GM18861 (cell line): Measurements from ENCODE around the gene IQSEC1.

Experiments used
- ATAC-seq: cut with Tn5 transposase; IDR thresholded peaks from one replicate; pipeline ENCODE4 v1.9.1; 2021; ENCODE audit not compliant: unreplicated experiment

The IQSEC1 gene

DNA sequence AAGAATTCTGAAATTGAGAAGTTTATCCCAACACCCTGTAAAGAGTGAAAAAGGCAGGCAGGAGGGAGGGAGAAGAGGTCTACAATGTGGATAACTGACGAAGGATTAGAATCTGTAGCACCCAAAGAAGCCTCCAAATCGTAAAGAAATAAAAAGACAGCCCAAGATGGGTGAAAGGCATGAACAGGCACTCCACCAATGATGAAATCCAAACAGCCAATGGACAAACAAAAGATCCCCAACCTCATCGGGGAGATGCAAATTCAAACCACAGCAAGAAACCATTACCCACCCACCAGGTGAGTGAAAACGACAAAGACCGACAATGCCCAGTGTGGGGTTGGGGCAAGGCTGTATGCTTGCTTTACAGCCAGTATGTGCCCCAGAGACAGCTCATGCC lies 85.6 kb downstream of the IQSEC1 start:
- no peak for ATAC-seq

DNA sequence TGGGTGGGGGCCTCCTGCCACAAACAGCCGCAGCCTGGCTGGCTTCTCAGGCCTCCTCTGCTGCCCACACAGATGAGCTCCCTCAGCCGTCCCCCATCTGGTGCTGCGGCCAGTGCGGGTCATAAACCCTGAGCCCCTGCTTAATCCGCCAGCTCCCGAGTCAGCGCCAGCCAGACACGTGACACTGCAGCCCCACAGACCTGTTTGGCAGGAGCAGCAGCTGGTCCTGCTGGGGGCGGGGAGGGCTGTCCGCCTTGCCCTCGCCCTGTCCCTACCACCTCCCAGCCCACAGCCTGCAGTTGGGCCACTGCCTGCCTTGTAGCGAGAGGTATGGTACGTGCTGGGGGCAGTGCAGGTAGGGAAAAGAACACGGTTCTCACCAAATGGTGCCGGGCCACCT lies 86.2 kb downstream of the IQSEC1 start:
- no peak for ATAC-seq

DNA sequence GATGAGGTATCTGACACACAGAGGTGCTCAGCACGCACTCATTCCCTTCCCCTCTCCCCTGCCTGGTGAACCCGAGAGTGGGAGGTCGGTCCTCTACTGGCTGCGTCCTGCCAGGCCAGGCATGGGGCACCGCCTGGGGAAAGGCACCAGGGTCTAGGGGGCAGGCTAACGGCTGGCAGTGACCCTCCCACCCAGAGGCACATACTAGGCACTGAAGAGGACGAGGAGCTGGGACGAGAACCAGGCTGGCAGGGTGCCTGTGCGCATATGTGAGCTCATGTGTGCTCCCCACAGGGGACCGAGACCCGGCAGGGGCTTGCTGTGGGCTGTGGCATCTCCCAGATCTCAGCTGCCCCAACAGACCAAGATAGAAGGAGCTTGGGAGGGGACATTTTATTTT lies 86.7 kb downstream of the IQSEC1 start:
- no peak for ATAC-seq

DNA sequence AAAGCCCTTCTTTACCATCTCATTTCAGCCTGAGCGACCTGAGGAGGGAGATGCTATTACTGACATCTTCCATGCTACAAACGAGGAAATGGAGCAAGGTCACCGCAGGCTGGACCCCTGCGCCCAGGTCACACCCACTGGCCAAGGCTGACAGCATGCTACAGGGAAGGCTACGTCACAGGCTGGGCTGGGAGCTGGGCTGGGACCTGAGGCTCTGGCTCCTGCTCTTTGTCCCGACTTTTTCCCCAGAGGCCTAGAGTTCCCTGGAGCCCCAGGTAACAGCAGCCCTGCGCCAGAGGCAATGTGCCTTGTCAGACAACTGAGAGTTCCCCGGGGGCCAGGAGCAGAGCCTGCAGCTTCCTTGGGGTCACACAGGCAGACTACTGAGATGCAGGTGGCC lies 87.2 kb downstream of the IQSEC1 start:
- no peak for ATAC-seq

DNA sequence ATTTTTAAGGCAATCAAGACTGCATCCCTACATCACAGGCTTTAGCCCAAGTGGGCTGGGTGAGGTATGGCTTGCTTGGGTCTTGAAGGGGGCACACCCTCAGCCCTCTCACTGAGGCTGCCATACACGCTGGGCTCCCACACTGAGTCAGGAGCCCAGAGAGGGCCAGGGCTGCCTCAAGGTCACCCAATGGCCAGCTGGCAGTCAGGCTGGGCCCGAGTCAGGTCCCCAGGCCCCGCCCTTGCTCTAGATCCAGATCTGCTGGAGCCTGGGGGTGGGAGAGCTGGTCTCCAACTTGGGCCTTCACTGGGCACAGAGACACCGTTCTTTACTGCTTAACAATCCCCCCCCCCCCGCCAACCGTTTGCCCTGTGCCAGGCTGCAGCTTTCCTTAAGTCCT lies 88.1 kb downstream of the IQSEC1 start:
- ATAC-seq = no peak

DNA sequence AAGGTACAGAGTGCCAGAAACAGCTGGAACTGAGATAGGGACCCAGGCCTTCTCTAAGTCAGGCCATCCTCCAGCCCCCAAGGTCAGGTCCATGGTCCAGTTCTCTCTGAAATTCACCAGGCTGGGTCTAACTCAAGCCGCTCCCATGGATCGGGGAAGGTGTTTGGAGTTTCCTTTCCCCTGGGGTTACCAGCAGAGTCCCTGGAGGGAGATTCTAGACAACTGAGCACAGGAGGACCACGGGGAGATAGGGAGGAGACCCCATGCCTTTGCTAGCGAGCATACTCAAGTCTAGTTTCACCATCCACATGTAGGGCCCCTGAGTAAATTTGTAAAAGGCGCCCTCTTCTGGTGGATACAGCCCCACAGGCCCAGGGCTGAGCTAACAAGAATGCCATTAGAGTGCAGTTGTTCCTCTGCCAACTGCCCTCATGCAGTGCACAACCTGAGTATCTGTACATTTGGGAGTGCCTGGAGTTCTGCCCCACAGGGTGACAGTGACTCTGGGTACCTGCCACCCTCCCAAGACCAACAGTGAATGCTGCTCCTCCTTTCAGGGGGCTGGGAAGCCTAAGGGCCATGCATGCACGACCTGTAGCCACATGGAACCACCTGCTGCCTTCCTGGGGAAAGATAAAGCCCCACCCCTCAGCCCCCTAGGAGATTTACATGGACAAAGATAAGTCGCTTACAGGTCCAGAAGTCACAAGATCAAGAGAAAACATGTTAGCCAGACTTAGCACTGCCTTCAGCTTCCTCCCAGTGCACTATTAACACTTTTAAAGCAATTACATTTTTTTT lies 89.0 kb downstream of the IQSEC1 start:
- peak; percentile 29 for ATAC-seq

DNA sequence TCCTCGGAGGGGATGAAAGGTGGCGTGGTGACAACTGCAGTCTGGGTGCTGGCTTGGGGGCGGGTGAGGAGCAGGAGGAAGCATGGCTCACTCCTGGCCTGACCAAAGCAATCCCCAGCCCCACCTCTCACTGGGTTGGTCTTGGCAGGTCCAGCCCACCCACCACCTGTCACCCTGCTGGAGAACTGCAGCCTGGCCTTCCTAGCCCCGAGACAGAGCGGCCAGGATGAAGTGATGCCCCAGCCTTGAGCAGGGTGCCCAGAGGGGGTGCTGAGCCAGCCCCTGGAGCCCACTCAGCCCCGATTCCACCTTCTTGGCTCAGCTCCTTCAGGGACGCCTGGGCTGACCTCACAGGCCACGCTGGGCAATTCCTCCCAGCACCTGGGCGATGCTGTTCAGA lies 89.9 kb downstream of the IQSEC1 start:
- peak; percentile 15 for ATAC-seq

DNA sequence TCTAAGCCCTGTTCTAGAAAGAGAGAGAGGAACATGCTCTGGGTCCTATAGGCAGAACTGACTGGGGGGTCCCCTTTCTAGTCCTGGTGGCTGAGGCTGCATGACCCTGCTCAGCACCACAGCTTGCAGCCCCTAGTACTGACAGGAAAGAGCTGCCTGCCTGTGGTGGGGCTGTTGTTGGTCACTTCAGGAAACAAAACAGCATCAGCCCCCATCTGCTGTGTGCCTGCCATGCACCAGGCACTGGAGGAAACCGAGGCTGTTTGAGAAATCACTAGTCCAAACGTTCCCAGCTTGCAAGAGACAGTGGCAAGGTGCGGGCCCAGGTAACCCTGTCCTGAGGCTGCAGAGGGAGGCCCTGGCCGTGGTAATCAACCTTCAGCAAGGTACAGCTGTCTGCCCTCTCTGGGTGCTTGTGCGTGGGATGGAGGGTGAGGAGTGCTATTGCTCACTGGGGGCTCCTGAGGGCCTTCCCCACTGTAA lies 90.6 kb downstream of the IQSEC1 start:
- ATAC-seq = peak; percentile 55

DNA sequence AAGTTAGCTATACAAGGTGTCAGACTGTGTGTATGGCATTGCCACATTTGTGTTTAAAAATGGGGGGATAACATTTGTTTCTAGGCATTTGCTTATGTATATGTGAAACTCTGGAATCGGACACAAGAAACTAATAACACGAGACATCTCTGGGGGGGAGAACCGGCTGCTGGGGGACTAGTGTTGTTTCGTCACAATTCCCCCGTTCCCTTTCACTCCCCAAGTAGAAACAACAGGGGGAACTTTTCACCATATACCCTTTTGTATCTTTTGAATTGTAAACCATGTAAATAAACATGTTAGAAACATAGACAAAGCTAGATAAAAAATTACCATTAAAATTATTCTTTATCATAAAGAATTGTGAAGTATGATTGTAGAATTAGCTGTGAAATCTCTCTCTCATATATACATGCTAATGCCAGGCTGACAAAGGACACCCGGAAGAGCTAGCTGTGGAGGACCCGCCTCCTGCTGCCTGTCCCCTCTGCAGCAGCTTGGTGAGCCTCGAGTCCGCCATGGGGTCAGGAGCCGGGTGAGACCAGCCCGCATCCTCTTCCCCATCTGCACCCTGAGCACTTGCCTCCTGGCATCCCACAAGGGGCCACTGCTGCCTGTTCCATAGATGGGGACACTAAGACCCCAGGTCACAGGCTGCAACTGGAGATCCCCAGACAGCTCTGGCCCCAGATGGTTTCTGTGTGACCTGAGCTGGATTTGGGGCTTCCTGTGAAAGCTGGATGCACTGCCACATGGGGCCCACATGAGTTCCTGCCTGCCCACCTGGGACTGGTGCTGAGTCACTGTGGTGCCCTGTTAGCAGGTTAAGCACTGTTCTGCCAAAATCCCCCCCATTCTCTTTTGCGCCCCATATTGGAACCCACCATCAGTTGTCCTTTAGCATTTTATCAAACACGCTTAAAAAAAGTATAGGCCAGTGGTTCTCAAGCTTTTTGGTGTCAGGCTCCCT lies 91.6 kb downstream of the IQSEC1 start:
- ATAC-seq = no peak

DNA sequence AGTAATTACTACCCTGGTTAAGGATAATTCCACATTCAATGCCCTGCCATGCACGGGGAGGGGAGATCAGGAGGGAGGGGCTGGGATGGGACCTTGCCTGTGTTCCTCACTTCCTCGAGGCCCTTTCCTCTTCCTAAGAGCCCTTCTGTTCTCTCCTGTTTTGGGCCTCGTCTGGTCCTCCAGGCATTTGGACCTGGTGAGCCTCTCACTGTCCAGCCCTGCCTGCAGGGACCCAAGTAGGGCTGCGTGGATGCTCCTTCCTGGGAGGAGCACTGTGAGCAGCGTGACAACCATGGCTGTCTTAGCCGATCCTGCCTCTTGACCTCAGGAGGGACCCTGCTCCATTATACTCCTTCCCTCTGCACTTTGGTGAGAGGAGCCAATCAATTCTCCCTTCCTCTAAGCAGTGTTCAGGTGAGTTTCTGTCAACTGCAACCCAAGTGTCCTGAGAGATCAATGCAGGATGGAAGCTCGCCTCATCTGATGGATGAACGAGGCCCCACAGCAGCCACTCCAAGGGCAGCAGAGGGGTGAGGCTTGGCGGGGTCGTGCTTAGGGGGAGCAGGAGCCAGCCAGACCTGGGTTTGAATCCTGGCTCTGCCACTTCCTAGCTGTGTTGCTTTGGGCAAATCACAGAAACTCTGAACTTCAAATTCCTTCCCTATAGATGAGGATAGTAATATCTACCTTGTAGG lies 92.5 kb downstream of the IQSEC1 start:
- no peak for ATAC-seq

DNA sequence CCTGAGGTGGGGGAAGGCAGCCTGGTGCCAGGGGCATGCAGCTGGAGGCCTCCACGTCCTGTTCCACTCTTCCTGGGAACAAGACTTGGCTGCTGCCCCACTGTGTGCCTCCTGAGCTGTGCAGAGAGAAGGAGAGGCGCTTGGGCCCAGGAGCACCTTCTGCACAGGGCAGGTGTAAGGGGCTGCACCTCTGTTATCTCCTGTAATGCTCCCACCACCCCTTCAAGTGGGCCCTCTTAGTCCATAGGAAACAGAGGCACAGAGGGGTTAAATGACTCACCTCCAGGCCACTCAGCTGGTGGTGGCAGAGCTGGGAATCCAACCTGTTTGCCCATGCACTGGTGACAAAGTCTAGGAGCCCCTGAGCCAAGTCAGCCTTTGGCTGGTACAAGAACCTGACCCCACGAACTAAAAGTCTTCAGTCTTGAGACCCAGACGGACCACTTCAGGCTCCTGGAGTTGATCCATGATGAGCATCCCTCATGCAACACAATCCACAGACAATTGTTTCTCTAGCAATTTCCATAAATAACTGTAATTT lies 93.2 kb downstream of the IQSEC1 start:
- no peak for ATAC-seq

DNA sequence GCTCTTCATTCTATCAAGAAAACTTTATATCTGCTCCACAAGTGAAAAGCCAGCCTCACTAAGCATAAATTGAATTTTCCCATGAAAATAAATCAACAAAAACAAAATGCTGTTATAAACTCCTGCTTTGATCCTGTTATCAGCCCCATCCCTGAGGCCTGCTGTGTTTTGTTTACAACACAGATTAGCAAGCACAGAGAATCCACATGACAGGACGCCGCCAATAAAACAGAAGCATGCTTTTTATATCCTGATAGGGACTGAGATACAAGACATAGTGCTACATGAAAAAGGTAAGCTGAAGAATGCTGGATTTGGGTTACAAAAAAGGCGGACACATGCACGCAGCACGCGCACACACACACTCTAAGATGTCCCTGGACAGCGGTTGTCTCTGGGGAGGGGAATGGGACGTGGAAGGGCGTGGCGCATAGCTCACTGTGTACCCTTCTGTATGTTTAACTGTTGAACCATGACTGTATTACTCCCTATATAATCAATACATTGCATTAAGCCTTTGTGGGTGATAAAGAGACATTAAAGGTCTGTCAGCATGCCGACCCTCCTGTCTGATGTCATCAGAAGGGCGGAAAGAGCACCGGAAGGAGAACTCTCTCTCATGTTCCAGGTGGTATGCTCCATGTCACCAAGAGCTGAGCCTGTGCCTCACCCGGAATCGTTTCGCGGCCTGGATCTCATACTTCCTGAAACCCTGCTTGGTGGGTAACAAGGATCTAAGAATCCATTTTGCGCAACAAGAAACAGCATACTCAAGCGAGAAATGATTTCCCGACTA lies 93.9 kb downstream of the IQSEC1 start:
- no peak for ATAC-seq

DNA sequence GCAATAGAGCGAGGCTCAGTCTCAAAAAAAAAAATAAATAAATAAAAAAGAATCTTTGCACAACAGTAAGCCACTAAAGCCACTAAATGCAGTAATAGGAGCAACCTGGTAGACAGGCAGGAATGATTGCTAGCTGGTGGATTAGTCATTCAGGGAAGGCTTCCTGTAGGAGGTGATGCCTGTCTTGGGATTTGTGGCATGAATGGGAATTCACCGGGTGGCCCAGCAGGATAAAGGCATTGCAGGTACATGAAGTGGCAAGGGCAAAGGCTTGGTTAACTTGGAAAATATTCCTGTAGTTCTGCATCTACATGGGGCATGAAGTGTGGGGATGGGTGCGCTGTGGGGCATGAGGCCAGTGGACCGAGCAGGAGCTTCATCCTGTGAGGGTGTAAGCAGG lies 94.5 kb downstream of the IQSEC1 start:
- no peak for ATAC-seq

DNA sequence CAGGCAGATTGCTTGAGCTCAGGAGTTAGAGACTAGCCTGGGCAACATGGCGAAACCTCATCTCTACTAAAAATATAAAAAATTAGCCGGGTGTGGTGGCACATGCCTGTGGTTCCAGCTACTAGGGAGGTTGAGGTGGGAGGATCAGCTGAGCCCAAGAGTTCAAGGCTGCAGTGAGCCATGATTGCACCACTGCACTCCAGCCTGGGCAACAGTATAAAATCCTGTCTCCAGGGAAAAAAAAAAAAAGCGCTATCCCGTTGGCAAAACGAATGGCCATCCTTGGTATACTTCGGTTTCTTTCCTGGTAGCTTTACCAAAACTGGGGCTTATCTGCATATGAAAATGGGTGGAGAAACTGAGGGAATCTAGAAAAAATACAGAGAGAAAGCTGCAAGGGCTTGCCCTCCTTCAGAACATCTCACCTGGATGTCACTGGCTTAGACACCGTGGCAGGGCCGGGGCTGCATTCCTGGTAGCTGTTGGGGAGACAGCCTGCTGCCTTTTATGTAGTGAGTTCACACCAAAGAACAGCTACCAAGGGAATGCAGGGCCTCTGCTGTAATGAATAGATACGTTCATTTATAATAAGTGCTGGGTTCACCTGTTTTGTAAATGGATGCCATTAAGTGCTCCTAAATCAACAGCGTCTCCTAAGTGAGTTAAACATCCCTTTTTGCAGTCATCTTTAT lies 96.0 kb downstream of the IQSEC1 start:
- ATAC-seq = no peak

DNA sequence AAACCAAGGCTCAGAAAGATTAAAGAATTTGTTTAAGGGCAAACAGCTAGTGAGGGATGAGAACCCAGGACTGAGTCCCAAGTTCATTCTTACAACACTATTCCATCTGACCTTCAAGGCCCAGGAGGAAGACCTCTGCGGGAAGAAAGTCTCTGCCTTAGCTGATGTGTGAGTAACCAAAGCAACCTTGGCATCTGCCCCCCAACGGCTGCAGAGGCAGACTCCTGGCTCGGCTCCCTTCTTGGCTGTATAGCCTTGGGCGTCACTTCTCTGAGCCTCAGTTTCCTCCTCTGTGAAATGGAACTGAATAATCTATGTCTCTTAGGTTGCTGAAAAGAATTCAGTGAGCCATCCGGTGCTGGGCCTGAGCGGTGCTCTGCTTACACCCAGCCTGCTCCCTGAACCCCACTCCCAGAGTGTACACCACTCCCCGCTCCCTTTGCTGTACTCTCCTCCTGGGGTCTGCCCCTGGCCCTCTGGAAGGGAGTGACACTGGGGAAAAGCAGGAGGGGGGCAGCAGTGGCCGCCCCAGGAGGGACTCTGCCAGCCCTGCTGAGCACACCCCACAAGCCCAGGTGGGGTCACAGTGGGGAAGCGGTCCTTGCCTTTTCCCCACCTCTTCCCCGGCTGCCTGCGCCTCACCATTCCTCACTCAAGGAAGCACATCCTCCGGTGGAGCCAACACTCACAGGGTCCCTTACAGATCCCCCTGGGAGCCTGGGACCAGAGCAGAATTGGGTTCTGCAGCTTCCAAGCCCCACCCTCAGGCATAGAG lies 97.3 kb downstream of the IQSEC1 start:
- ATAC-seq = no peak

DNA sequence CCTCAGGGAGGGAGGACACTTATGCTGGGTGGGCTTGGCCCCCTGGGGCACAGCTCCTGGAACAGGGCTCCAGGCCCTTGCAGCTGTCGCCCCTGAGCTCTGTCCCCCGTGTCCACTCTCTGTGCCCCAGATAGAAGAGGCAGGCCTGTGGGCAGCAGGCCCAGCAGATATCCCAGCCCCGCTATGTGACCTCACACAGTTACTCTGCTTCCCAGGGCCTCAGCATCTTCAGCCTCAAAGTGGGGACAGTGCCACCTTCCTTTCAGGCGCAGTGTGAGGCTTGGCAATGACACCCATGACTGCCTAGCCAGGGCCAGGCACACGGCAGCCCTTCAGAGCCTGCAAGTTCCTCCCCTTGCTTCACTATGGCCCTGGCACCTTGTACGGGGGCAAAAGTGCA lies 98.4 kb downstream of the IQSEC1 start:
- ATAC-seq = no peak

DNA sequence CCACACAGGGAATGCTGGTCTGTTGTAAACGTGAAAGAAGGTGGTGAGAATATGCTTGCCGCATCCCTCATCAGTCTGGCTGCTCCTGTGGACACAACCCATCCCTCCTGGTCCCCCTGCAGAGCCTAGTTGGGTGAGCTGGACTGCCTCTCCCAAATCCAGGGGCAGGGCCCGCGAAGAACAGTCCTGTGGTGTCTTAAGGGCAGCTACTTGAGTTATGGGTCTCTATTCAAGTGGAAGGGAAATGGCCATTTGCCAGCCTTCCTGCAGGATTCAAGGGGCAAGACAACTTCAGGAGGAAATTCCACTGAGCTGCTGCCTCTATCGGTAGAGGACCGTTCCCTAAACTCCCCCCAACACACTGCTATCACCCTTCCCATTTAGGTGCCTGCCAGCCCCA lies 98.9 kb downstream of the IQSEC1 start:
- ATAC-seq = no peak

DNA sequence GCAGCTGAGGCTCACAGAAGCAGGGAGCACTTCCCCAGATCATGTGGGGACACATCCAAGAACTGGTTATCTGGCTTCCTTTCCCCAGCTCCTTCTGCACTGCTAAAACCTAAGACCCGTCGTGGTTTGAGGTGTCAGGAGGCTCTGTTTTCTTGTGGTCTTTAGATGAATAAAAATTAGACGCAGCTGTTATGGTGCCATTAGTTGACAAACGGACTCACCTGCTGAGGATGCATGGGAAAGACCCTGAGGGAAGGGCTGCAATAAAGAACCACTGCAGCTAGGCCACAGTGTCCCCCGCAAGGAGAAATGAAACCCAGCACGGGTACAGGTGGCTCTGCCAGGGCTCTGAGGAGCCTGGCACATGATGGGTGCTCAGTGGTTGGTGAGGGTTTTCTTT lies 99.4 kb downstream of the IQSEC1 start:
- ATAC-seq = no peak
